Stimulated activated CD8-positive, alpha-beta memory T cell treated with anti-CD3 and anti-CD28 coated beads, Interleukin-15, amount 100 ng/mL, for 1 hour (primary cell): Measurements from ENCODE around the gene RAB36.

Experiments used
- DNase-seq: peaks from one replicate; pipeline ENCODE4 v3.0.0-alpha.2; 2020; ENCODE audit warnings: low read depth

RAB36 gene

DNA sequence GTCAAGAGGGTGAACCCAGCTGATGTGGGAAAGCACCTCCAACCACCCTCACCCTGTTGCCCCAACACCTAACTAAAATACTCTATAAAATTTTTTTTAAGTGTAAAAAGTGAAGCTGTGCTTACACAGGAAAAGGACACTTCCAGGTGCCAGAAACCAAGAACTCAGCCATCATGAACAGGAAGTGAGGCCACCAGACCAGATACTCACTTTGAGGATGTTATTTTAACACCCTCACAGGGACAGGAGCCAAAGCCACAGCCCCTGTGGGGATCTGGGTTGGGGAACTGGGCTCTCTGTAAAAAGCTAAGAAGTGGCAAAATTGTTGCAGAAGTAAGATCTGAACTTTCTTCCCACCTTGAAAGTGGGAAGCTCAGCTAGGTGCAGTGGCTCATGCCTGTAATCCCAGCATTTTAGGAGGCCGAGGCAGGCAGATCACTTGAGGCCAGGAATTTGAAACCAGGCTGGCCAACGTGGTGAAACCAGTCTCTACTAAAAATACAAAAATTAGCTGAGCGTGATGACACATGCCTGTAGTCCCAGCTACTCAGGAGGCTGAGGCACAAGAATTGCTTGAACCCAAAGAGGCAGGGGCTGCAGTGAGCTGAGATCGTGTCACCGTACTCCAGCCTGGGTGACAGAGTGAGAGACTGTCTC is 7.2 kb upstream of the RAB36 start:
- peak; percentile 24 for DNase-seq

DNA sequence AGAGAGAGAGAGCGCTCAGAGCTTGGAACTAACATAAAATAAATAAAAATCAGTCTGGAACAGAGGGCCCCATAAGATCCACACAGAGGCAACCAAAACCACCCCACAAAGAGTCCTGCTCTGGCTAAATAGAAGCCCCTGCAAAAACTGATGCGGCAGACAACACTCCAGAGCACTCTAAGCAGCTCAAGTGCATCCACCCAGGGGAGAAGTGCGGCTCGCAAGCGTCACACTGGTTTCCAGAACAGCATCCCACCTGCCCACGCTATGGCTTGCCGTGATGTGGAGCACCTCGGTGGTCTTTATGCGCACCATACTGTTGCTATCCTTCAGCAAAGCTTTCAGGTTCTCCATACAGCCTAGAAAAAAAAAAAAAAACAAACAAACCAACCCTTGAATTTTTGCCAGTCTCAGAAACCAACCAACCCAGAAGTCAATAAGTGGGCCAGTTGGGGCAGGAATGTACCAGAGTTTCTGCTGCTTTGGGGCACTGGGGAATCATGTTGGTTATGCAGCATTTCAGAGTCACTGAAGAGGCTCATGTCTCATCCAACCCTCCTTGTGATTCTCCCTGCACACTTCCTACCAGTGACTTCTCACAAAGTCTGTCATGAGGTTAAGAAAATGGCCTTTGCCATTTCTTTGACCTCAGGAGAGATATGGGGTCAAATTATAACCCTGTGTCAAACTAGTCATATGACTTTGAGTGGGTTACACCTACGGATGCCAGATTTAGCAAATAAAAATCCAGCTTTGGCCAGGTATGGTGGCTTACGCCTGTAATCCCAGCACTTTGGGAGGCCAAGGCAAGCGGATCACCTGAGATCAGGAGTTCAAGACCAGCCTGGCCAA is 6.5 kb upstream of the RAB36 start:
- DNase-seq: no peak

DNA sequence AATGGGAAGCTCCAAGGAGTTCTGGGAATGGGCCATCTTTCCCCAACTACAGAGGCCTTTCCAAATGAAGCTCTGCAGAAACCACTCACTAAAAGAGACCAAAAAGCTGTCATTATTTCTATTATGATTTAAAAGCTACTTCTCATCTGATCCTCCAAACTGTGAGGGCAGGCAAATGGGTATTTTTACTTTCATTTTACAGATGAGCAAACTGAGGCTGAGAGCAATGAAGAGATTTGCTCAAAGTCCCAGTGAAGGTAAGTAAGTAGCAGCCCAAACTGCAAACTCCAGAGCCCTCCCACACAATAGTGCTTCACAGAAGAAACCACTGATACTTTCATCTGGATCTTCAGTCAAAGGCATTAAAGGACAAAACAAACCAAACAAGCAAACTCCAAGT is 4.9 kb upstream of the RAB36 start:
- no peak for DNase-seq

DNA sequence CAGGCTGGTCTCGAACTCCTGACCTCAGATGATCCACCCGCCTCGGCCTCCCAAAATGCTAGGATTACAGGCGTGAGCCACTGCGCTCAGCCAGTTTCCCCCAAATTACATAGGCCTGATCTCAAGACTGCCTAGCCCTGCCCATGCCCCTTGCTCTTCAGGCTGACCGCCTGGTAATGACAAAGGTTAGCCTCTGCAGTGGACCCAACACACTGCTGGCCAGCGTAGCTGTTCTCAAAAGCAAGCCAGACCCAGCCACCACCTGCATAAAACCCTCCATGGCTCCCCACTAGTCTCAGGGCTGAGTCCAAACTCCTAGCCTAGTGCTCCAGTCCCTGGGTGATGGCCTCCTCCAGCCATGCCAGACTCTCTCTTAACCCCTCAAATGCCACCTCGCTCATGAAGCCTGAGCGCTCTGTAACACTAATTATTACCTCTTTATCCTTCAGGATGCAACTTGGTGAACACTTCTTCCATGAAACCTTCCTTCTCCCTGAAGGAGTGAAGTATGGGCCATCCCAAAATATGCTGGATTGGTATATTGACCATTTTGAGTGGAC is 2.7 kb upstream of the RAB36 start:
- DNase-seq: no peak

DNA sequence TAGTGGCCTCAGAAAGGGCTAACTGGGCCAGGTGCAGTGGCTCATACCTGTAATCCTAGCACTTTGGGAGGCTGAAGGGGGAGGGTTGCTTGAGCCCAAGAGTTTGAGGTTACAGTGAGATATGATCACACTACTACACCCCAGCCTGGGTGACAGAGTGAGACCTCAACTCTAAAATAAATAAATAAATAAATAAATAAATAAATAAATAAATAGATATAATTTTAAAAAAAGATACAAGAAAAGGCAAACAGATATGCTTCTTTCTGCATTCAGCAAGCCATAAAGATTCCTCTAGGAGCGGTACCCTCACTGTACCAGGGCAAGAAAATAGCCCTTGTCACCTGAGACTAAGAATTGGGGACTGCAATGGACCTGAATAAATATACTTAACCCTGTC is 2.2 kb upstream of the RAB36 start:
- DNase-seq: no peak

DNA sequence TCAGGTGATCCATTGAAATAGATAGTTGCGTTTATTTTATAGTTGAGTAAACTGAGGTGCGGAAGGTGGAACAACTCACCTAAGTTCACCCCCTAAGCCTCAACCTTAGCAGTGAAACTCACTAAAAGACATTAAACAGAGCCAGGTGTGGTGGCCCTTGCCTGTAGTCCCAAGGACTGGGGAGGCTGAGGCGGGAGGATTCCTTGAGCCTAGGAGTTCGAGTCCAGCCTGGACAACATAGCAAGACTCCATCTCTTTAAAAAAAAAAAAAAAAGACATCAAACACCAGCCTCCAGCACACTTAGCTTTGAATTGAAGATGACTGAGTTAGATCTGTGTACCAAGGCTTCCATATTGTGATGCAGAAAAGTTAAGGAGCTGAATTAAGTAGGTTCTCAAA is 845 bp upstream of the RAB36 start:
- no peak for DNase-seq

DNA sequence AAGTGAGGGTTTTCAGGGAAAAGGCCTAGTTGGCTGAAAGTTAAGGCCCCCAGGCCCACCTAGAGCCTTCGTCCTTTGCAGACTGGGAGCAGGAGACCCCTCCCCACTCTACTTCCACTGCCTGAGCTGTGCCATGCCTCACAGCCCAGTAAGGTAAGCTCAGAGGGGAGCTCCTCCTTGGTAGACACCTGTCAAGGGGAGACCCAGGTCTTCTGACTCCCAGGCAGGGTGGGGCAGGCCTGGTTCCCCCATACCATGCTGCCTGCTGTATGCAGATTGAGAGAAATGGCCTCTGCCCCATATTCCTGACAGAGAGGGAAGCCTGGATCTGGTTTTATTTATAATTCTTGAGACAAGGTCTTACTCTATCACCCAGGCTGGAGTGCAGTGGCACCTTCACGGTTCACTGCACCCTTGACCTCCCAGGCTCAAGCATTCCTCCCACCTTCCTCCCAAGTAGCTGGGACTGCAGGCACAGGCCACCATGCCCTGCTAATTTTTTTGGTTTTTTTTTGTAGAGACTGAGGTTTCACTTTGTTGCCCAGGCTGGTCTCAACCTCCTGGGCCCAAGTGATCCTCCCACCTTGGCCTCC is 697 bp downstream of the RAB36 start:
- DNase-seq: no peak

DNA sequence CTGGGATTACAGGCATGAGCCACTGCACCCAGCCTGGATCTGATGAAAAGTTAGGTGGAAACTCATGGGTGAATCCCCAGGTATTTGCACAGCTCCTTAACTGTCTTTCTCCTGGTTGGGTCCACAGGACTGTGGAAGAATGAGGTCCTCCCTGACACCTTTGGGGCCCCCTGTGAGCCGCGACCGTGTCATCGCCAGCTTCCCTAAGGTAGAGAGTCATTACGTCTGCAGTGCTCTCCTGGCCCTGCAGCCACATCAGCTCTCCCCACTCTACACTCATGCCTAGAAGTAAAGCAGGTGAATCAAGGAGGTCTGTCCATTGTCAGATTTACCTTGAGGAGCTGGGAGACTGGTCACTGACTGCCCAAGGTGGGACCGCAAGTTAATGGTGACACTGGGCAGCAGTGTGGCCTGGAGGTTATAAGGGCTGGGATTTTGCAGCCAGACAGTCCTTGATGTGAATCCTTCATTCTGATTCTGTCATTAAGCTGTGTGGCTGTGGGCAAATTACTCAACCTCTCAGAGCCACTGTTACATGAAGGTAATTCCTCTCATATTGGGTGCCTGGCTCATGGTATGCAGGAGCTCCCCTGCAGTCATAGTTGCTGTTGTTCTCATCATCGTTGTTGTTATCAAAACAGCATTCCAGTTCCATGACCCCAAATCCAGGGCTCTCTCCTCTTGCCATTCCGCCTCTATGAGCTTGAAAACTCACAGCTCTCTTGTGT is 1.4 kb downstream of the RAB36 start:
- DNase-seq: no peak

DNA sequence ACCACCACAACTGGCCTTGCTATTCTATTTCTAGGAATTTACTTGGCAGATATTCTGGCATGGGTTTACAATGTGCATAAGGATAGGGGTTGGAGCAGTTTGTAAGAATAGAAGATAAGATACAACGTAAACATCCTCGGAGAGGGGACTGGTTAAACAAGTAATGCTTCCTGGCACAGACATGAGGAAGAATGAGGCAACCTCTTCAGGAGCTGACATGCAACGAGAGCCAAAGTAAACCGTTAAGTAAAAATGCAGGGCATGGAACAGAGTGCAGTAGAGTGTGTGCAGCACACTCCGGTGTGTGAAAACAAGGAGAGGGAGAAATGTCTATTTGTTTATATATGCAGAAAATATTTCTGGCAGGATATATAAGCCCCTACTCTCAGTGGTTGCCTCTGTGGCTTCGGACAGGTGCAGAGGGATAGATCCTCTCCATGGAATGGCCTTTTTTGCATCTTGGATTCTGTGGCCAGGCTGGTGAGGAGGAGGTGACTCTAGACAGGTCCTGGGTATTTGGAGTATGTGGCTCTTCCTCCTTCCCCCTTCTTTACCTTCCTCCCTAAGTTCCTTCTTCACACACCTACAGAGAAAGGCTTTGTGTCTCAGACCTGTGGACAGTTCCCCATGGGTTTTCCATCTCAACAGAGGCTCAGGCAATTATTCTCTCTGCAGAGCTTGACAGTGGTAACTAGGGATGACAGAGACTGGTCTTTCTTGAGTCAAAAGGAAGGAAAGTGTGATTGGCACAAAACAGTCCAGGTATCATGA is 2.5 kb downstream of the RAB36 start:
- DNase-seq: no peak

DNA sequence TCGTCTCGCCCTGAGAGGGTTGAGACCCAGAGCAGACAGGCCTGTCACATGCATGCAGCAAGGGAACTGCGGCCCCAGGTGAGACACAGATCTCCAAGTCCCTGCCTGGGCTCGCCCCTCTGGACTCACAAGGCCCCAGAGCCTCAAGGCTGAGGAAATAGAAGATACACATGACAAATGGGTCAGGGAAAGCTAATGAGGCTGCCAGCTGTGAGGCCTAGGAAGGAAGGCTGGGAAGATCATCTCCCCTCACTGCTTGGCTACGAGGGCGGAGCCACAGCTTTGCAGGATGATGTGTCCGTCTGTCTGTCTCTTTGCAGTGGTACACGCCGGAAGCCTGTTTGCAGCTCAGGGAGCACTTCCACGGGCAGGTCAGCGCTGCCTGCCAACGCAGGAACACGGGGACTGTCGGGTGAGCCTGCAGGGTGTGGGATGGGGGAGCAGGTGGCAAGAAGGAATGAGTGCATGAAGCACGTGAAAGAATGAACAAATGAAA is 4.5 kb downstream of the RAB36 start:
- DNase-seq: no peak

DNA sequence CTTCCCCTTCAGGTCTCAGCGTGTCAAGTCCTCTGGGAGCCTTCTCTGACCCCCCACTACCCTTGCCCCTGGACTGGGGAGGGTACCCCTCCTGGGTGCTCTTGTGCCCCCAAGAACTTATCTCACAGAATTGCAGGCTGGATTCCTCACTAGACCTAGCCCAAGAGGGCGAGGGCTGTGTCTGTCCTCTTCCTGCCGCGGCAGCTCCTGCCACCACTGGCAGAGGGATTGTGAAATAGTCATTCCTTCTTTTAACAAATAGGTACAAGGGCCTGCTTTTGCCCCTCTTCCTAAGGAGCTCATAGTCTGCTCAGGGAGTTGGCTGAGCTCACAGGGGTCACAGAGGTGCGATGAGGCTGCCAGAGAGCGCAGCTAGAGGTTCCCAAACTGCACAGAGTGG is 5.5 kb downstream of the RAB36 start:
- DNase-seq: no peak

DNA sequence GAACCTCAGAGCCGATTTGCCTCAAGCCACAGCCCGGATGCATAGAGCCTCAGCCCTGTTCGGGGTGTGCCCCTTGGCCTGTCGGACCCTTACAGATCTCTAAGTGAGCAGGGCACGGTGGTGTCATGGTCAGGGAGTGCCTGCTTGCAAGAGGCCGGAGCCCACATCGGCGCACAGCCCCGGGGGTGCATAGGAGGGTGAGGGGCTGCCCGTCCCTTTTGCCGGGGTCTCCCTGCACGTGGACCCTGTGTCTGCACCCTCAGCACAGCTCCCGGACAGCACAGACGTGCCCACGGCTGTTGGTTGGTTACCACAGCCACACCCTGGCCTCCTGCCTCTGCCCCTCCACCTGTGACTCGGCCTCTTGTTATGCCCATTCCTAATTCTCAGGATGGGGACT is 6.5 kb downstream of the RAB36 start:
- no peak for DNase-seq

DNA sequence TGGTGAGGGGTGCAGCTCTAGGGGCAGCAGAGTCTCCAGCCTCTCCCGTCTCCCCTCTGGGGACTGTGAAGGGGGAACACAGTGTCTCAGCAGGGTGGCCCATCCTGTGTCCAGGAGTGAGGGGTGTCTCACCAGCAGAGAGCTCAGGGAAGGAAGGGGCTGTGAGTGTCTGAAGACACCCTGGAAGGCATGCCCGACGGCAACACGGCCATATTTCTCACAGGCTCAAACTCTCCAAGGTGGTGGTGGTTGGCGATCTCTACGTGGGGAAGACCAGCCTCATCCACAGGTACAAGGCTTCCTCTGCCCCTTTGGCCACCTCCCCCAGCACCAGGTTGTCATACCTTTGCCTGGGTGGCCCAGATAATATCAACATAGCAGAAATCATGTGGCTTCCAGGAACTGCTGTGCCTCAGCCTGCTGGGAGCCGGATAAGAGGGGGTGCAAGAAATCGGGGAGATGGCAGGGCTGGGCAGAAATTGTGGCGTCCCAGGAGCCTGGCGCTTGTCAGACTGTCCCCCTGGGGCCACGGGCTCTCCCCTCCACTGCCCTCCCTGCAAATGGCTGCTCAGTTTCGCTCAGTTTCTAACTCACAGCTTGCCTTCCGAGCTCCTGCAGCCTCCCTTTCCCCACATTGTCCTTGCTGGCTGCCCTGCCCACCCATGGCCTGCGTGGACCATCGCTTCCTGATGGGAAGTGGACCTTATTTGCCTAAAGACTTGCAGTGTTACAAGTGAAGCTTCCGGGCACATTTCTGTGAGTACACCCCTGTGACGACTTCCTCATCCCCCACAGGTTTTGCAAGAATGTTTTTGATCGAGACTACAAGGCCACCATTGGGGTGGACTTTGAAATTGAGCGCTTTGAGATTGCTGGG is 7.2 kb downstream of the RAB36 start:
- no peak for DNase-seq

DNA sequence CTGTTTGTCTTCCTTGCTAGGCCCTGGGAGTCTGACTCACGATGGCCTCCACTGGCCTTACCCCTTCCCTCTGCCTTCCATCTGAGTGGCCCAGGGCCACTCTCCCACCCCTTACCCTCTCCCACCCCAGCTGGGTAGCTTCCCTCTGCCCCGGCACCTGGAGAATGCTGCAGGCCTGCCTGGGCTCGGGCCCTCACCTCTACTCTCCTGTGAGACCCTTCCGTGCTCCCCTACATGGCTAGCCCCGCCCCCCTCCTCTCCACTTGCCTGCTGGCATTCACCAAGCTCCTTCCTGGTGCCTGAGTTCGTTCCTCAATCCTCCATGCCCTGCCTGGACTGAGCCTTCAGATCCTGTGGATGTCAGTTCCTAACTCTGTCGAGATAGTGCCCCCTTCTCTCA is 8.7 kb downstream of the RAB36 start:
- DNase-seq: no peak

DNA sequence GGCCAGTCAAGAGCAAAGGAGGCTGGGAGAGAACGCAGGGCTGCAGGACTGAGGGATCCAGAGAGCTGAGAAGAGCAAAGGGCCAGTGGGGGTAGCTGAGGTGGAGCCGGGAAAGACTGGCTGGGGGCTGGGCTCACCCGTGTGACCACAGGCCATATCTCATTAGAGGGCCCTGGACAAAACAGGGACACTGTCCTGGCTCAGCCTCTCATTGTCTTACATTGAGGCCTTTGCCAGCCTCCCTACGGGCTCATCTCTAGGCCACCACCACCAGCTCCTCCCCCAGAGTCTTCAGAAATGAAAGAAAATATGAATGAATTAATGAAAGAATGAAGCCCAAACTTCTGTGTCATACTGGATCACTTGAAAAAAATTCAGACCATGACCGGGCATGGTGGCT is 9.2 kb downstream of the RAB36 start:
- no peak for DNase-seq

DNA sequence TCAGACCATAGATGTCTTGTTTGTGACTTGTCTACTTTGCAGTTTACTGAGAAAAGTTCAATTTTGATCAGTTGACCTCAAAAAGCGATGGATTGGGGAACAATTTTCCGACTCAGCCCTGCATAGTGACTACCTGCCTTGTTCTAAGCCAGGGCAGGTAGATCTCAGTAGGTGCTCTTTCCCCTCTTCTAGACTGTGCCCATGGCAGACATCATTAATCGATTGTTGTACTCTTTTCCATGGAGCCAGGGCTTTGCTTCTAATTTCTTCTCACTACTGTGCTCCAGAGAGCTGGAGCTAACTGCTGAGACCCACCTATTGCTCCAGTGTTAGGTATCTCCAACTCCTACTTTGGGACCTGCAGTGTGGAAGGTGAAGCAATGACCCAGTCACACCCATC is 9.9 kb downstream of the RAB36 start:
- DNase-seq: no peak

DNA sequence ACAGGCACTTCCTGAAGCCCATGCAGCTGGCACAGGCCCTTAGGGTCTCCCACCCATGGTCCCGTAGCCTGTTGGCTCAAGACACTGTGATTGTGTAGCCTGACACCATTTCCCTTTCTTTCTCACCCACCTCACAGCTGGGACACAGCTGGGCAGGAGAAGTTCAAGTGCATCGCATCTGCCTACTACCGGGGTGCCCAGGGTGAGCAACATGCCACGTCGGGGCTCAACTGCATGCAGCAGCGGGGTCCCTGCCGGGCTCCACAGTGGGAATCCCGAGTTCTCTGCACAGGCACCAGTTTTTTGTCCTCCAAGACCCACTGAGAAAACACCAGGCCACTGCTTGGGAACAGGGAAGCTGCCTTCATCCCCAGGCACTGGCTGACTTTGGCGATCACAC is 10.6 kb downstream of the RAB36 start:
- no peak for DNase-seq

DNA sequence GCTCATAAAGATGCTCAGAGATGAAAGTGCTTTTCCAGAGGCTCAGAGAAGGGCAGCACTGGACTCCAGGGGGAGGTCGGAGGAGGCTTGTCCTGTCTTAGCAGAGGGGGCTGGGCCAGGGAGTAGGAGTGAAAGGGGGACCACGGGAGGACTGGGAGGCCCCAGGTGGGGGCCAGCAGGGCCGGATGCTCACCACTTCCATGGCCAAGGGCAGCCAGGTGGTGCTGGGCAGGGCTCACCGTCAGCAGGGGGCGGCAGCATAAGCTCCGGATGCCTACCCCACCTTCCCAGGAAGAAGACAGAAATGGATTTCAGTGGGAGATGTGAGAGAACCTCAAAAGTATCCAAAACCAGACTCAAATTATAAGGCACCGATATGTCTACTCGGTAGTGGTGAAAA is 11.0 kb downstream of the RAB36 start:
- no peak for DNase-seq

DNA sequence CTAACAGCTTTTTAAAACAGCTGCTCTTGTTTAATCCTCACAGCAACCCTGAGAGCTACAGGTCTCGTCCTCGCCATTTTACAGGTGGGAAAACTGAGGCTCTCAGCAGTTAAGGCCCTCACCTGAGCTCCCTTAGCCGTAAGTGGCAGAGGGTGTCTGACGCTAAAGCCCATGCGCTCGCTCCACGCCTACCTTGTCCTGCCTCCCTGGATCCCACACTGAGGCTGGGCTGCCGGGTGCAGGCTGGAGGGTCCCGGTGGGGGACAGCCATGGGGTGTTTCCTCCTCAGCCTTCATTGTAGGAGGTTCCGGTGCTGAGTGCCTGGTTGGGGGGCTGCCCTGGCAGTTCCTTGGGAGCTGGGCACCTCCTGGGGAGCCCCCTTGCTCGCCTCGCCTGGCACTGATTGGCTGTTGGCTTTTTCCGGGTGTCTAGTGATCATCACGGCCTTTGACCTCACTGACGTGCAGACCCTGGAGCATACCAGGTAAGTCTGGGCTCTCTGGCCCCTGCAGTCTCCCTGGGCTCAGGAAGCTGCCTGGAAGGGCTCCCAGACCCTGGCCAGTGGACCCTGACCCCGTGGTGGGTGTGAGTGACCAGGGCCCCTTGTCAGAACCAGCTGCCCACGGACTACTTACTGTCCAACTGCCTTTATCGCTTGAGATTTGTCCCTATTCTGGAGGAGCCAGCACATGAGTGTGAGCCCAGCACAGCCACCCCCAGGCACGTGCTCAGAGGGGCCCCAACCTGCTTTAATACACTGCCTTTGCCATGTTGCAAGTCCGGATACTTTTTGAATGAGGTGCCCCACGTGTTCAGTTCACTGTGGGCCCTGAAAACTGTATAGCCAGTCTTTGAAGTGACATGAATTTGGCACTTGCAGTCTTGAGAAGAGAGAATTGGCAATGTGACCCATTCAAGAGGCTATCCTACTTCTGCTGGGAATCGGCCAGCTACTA is 12.6 kb downstream of the RAB36 start:
- no peak for DNase-seq
